Measurements from ENCODE around the gene KCNH5.

The KCNH5 gene, protein sequence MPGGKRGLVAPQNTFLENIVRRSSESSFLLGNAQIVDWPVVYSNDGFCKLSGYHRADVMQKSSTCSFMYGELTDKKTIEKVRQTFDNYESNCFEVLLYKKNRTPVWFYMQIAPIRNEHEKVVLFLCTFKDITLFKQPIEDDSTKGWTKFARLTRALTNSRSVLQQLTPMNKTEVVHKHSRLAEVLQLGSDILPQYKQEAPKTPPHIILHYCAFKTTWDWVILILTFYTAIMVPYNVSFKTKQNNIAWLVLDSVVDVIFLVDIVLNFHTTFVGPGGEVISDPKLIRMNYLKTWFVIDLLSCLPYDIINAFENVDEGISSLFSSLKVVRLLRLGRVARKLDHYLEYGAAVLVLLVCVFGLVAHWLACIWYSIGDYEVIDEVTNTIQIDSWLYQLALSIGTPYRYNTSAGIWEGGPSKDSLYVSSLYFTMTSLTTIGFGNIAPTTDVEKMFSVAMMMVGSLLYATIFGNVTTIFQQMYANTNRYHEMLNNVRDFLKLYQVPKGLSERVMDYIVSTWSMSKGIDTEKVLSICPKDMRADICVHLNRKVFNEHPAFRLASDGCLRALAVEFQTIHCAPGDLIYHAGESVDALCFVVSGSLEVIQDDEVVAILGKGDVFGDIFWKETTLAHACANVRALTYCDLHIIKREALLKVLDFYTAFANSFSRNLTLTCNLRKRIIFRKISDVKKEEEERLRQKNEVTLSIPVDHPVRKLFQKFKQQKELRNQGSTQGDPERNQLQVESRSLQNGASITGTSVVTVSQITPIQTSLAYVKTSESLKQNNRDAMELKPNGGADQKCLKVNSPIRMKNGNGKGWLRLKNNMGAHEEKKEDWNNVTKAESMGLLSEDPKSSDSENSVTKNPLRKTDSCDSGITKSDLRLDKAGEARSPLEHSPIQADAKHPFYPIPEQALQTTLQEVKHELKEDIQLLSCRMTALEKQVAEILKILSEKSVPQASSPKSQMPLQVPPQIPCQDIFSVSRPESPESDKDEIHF

DNA sequence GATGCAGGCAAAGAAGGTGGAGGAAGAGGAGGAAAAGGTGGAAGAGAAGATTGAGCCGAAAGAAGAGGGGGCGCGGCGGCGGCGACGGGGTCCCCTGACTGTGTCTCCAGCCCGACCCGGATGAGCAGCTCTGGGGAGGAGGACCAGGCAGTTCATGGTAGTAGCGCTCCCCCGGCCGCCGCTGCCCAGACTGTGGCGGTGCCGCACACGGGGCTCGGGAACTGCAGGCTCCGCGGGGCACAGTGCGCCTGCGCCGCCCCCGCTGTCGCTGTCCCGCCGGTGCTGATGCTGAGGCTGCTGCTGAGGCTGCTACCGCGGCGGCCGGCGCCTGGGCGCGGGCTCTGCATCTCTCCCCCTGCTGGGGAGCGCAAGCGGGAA is at the start of gene KCNH5:
KCNH5 (minus strand) TSS at position 225 of the 378 bp plus-strand sequence. CDS start 272 bp downstream, outside the sequence.
- DNase-seq (ENCODE audit: low read depth): peak; percentile 50
- TF ChIP-seq, protein P1, sequence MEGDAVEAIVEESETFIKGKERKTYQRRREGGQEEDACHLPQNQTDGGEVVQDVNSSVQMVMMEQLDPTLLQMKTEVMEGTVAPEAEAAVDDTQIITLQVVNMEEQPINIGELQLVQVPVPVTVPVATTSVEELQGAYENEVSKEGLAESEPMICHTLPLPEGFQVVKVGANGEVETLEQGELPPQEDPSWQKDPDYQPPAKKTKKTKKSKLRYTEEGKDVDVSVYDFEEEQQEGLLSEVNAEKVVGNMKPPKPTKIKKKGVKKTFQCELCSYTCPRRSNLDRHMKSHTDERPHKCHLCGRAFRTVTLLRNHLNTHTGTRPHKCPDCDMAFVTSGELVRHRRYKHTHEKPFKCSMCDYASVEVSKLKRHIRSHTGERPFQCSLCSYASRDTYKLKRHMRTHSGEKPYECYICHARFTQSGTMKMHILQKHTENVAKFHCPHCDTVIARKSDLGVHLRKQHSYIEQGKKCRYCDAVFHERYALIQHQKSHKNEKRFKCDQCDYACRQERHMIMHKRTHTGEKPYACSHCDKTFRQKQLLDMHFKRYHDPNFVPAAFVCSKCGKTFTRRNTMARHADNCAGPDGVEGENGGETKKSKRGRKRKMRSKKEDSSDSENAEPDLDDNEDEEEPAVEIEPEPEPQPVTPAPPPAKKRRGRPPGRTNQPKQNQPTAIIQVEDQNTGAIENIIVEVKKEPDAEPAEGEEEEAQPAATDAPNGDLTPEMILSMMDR (IDR thresholded peaks at IDR 0.05; ENCODE audit: low read length, missing control alignments): no peak
- H3K4me3 ChIP-seq (replicated peaks; ENCODE audit: low read depth, low read length): peak within 1 kb of the TSS; percentile 42

DNA sequence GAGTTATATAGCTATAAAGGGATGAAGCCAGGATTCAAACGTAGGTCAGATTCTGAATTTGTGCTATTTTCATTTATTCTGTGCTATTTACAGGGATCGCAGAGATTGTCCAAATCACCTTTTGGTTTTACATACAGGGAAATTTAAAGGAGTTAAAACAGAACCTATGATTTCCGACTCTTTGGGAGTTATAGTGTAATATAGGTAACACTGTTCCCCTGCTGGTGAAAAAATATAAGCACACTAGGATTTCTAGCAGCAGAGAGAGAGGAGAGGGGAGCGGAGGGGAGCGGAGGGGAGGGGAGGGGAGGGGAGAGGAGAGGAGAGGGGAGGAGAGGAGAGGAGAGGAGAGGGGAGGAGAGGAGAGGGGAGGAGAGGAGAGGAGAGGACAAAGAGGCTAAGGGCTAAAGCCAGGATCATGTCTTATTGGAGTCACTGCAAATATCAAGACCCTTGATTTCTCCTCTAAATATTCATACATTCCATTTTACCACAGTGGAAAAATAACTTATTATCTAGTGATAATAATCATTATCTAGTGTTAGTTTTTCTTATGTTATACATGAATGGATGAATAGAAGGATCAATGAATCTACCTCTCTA is 46.2 kb upstream of the KCNH5 start:
- TF ChIP-seq, protein P1 (IDR thresholded peaks at IDR 0.05; ENCODE audit: low read length, missing control alignments): no peak
- H3K4me3 ChIP-seq (replicated peaks; ENCODE audit: low read depth, low read length): no peak overlapping the region
- no peak for DNase-seq (ENCODE audit: low read depth)

DNA sequence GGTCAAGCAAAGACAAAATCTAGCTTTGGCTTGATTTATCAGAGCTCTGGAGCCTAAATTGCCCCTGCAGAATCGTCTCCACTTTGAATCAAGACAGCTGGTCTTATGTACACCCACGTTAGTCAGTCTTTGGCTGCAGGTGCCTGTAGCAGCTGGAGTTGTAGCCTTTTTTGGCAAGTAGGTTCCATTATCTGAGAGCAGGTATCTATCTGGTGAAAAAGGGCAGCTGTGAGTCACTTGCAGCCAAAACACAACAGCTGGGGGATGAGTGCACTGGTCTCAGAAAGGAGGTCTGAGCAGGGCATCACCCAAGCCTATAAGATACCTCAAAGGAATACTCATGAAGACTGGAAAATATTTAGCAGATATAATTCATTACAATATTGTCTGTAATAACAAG is 43.6 kb upstream of the KCNH5 start:
- no peak overlapping the region for H3K4me3 ChIP-seq (replicated peaks; ENCODE audit: low read depth, low read length)
- no peak for DNase-seq (ENCODE audit: low read depth)
- TF ChIP-seq, protein P1 (IDR thresholded peaks at IDR 0.05; ENCODE audit: low read length, missing control alignments): no peak

DNA sequence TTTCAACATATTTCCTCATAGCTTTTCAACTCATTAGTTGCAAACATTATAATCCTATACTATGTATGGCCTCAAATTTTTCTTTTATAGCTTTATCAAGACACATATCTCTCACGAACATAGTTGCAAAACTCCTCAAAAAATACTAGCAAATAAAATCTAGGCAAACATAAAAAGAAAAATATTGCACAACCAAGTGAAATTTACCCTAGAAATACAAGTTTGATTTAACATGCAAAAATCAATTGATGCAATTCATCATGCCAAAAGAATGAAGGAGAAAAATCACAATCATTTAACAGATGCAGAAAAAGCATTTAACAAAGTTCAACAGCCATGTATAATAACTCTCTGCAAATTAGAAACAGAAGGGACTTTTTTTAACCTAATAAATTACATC is 33.3 kb upstream of the KCNH5 start:
- TF ChIP-seq, protein P1 (IDR thresholded peaks at IDR 0.05; ENCODE audit: low read length, missing control alignments): no peak
- H3K4me3 ChIP-seq (replicated peaks; ENCODE audit: low read depth, low read length): no peak overlapping the region
- no peak for DNase-seq (ENCODE audit: low read depth)

DNA sequence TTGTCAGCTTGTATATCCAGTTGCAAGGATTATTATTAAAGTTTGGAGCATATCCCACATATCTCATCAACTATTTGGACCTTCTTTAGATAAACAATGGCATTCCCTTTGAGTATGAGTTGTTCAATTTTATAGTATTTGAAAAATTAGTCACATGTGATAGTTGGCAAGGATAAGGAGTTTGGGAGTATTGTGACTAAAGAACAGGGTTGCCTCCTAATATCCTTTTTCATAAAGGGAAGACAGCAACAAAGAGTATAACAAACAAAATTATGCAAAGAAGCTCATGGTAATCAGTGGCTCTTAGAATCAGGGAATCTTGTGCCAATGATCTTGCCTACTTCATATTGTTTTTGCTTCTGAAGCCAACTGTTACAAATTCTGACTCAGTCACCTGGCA is 31.2 kb upstream of the KCNH5 start:
- DNase-seq (ENCODE audit: low read depth): no peak
- H3K4me3 ChIP-seq (replicated peaks; ENCODE audit: low read depth, low read length): no peak overlapping the region
- TF ChIP-seq, protein P1 (IDR thresholded peaks at IDR 0.05; ENCODE audit: low read length, missing control alignments): no peak

DNA sequence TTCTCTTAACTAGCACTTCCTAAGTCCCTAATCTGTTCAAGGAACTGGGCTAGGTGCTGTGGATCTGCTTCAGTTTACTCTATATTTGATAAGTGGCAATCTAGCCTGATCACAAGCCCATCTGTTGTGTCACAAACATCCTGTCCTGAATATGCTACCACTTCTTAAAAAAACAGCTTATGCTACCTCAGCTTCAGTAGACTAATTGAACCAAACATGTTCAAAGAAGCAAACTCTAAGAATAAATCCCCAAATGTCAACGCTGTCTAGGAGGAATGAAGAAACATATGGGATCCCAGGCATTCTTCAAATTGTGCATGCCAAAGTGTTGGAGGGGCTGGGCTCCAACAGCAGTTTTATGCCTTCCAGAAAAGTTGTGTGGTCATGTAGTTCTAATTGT is 10.4 kb upstream of the KCNH5 start:
- no peak for DNase-seq (ENCODE audit: low read depth)
- H3K4me3 ChIP-seq (replicated peaks; ENCODE audit: low read depth, low read length): no peak overlapping the region
- TF ChIP-seq, protein P1 (IDR thresholded peaks at IDR 0.05; ENCODE audit: low read length, missing control alignments): no peak

All from fibroblast of pulmonary artery (primary cell).